HepG2 (cell line): ENCODE data around the gene TACC2. TPM values are rescaled to one million over a fixed set of nuclear protein-coding genes. Genes with fewer than 3 reads are reported as not detected.
A peak's percentile ranks its signal among the peaks of the same experiment; 100 is the strongest.

Source experiments
- FOXJ3 ChIP-seq: sonication (generic); formaldehyde crosslinking; IDR thresholded peaks from 2 replicates; pipeline ENCODE4 v1.4.0; 2020; ENCODE audit warnings: missing genetic modification reagents, mild to moderate bottlenecking, borderline replicate concordance
- GATA4 ChIP-seq: sonication (generic); IDR thresholded peaks from 2 replicates; pipeline ENCODE4 v1.6.1; 2016; ENCODE audit warnings: antibody characterized with exemption, low read depth, borderline replicate concordance
- HOXA3 ChIP-seq: sonication (generic); formaldehyde crosslinking; IDR thresholded peaks from 2 replicates; pipeline ENCODE4 v1.5.0; 2020; ENCODE audit warnings: missing genetic modification reagents
- NFAT5 ChIP-seq: sonication (generic); formaldehyde crosslinking; IDR thresholded peaks from 2 replicates; pipeline ENCODE4 v1.4.0; 2020; ENCODE audit warnings: missing genetic modification reagents
- NFKBIZ ChIP-seq: IDR thresholded peaks from 2 replicates; pipeline ENCODE4 v1.6.1; 2018; ENCODE audit warnings: missing genetic modification reagents, missing compliant biosample characterization
- REXO4 ChIP-seq: sonication (generic); formaldehyde crosslinking; IDR thresholded peaks from 2 replicates; pipeline ENCODE4 v1.8.0; 2022; ENCODE audit warnings: missing genetic modification reagents, mild to moderate bottlenecking, borderline replicate concordance
- TOPORS ChIP-seq: sonication (generic); formaldehyde crosslinking; IDR thresholded peaks from 2 replicates; pipeline ENCODE4 v1.8.0; 2023; ENCODE audit warnings: mild to moderate bottlenecking, missing genetic modification reagents
- USF2 ChIP-seq, 2 experiments: sonication (generic) in 1 of 2; formaldehyde crosslinking in 1 of 2; IDR thresholded peaks; 2 replicates each; pipeline versions ENCODE4 v1.5.1 to v1.6.1; 2011 to 2020; ENCODE audit warnings: borderline replicate concordance in 1 of 2, low read depth in 1 of 2, low read length in 1 of 2, mild to moderate bottlenecking in 1 of 2, missing genetic modification reagents in 1 of 2, moderate library complexity in 1 of 2
- ZNF280B ChIP-seq: sonication (generic); formaldehyde crosslinking; IDR thresholded peaks from 2 replicates; pipeline ENCODE4 v1.5.0; 2020; ENCODE audit warnings: missing genetic modification reagents, mild to moderate bottlenecking, borderline replicate concordance
- ZNF292 ChIP-seq: sonication (generic); formaldehyde crosslinking; IDR thresholded peaks from 2 replicates; pipeline ENCODE4 v1.8.1; 2022; ENCODE audit warnings: mild to moderate bottlenecking, low read depth, missing genetic modification reagents, borderline replicate concordance
- ZNF580 ChIP-seq: IDR thresholded peaks from 2 replicates; pipeline ENCODE4 v1.6.1; 2016; ENCODE audit warnings: low read depth, borderline replicate concordance
- ZNF687 ChIP-seq: sonication (generic); formaldehyde crosslinking; IDR thresholded peaks from 2 replicates; pipeline ENCODE4 v1.5.1; 2020; ENCODE audit warnings: mild to moderate bottlenecking, missing genetic modification reagents, moderate library complexity
- ZNF777 ChIP-seq: sonication (generic); formaldehyde crosslinking; IDR thresholded peaks from 2 replicates; pipeline ENCODE4 v1.4.0; 2020; ENCODE audit warnings: missing genetic modification reagents
- polyA plus RNA-seq, 8 experiments: library from polyadenylated mRNA; depleted of rRNA in 3 of 8; stranded (reverse) in 7 of 8; unstranded in 1 of 8; fragments of >200 nt; fragmentation: Illumina TruSeq in 4 of 8; extraction: Trizol in 4 of 8; gene quantifications; 2 replicates each; pipeline versions ENCODE4 v1.2.1 to v1.2.3, GENCODE V29; 2011 to 2016; ENCODE audit warnings: low read depth in 4 of 8, missing spikeins in 1 of 8, mixed read lengths in 1 of 8; ENCODE audit not compliant: insufficient read depth in 1 of 8
- total RNA-seq, 5 experiments: library from RNA; depleted of rRNA; stranded (reverse); fragments of >200 nt; fragmentation: Illumina TruSeq; extraction: Trizol; gene quantifications; 2 replicates each; pipeline ENCODE4 v1.2.3, GENCODE V29; 2016; ENCODE audit warnings: low read depth in 1 of 5

The TACC2 gene
- total and polyA plus RNA-seq, 2 of the 13 experiments (the other 11 are each of a cell fraction or from before 2014, with no cell fraction given) = 11.8 to 16.0 TPM

- TF ChIP-seq REXO4 (CRISPR knock-in tag) (no peak), ZNF777 (CRISPR knock-in tag) (no peak), GATA4 (no peak), NFKBIZ (no peak), ZNF580 (peak; percentile 34; the same call in 1 of the 2 replicates), NFAT5 (no peak), ZNF280B (CRISPR knock-in tag) (no peak), USF2 (IDR thresholded peaks at IDR 0.05; ENCODE audit: low read depth, low read length) (no peak), USF2 (CRISPR knock-in tag; IDR thresholded peaks at IDR 0.05; ENCODE audit: borderline replicate concordance) (peak; percentile 54; the same call in 1 of the 2 replicates), HOXA3 (CRISPR knock-in tag) (peak; percentile 57; the same call in 1 of the 2 replicates), TOPORS (CRISPR knock-in tag) (no peak), FOXJ3 (CRISPR knock-in tag) (peak; percentile 18; the same call in 1 of the 2 replicates), ZNF687 (CRISPR knock-in tag) (peak; percentile 47; the same call in 1 of the 2 replicates), ZNF292 (CRISPR knock-in tag) (peak; percentile 47; the same call in 1 of the 2 replicates)
Observed at GRCh38 chr10:122044045-122044661, 55.2 kb downstream of the TACC2 start (continued).
